MM.1S (cell line): ENCODE measurements around the gene ARL6IP5.

Experiments used
- CTCF ChIP-seq: fragments of 300-600 bp; sonication (generic); IDR thresholded peaks from 2 replicates; pipeline ENCODE4 v1.5.1; 2016; ENCODE audit warnings: antibody characterized with exemption, low read length, mixed read lengths
- EZH2 ChIP-seq: fragments of 300-600 bp; sonication (generic); optimal IDR thresholded peaks from 2 replicates; pipeline ENCODE3; 2017; ENCODE audit warnings: low read depth, mild to moderate bottlenecking, antibody characterized with exemption, low read length, mixed read lengths

DNA sequence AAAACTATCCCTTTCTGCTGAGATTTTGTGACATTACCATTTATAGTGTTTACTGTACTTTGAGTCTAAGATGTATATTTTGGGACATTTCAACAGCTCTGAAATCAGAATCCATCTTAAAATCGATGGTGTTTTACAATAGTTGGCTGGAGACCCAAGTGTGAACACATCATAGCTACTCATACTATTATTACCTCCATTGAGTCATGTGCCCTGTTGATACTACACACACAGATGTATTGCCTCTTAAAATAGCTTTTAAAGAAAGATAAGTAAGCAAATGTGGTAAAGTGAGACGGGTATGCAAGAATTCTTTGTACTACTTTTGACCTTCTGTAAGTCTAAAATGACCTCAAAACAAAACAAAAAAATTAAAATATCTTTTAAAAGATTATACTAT, 31.0 kb downstream of the ARL6IP5 start:
- TF ChIP-seq EZH2 (no peak), CTCF (no peak)
